Duodenal mucosa (tissue), 2 donors: ENCODE data around the gene YAE1.

ENCODE experiments used
- H3K27ac ChIP-seq: one replicate; pipeline ENCODE4 v1.7.0; 2013; ENCODE audit warnings: low read depth, low read length
- H3K27me3 ChIP-seq, 2 donors: one replicate each; pipeline ENCODE4 v1.7.0; 2013; ENCODE audit warnings: low read length in 2 of 2, control low read depth in 1 of 2; ENCODE audit not compliant: insufficient read depth in 2 of 2, control insufficient read depth in 1 of 2
- H3K36me3 ChIP-seq, 2 donors: one replicate each; pipeline ENCODE4 v1.7.0; 2013; ENCODE audit warnings: low read length in 2 of 2, control low read depth in 1 of 2; ENCODE audit not compliant: insufficient read depth in 2 of 2, control insufficient read depth in 1 of 2
- H3K4me1 ChIP-seq, 2 donors: one replicate each; pipeline ENCODE4 v1.7.0; 2013; ENCODE audit warnings: low read length in 2 of 2, control low read depth in 1 of 2; ENCODE audit not compliant: insufficient read depth in 2 of 2, control insufficient read depth in 1 of 2
- H3K4me3 ChIP-seq, 2 donors: one replicate each; pipeline ENCODE4 v1.7.0; 2013; ENCODE audit warnings: low read length in 2 of 2, low read depth in 1 of 2
- H3K9ac ChIP-seq, 2 donors: one replicate each; pipeline ENCODE4 v1.7.0; 2013; ENCODE audit warnings: low read length in 2 of 2, low read depth in 1 of 2
- H3K9me3 ChIP-seq, 2 donors: one replicate each; pipeline ENCODE4 v1.7.0; 2013; ENCODE audit warnings: low read length in 2 of 2, control low read depth in 1 of 2; ENCODE audit not compliant: control insufficient read depth in 1 of 2

Gene YAE1

DNA sequence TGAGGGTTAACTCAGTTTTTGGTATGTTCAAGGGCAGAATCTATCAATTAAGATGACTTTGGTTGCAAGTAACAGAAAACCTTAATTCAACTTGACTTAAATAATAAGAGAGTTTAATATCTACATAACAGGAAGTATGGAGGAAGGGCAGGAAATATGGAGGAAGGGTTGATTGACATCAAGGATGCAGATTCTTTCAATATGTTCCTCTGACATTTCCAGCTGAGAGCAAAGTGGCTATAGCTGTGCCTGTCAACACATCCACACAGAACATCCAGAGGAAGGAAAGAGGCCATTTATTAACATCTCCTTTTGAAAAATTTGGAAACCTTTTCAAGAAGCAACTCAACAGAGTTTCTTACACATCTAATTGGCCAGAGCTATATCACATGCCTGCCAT, 37.7 kb downstream of the YAE1 start:
- no peaks in the 10 kb centered on the region for H3K27me3 ChIP-seq
- no peak overlapping the region for H3K27ac ChIP-seq
- H3K4me1 ChIP-seq = peaks cover 3 to 17% of the 10 kb centered on the region in 2 donors
- H3K9ac ChIP-seq = no peak overlapping the region
- H3K4me3 ChIP-seq = no peak overlapping the region
- no peaks in the 10 kb centered on the region for H3K9me3 ChIP-seq
- H3K36me3 ChIP-seq = no peaks in the 10 kb centered on the region

DNA sequence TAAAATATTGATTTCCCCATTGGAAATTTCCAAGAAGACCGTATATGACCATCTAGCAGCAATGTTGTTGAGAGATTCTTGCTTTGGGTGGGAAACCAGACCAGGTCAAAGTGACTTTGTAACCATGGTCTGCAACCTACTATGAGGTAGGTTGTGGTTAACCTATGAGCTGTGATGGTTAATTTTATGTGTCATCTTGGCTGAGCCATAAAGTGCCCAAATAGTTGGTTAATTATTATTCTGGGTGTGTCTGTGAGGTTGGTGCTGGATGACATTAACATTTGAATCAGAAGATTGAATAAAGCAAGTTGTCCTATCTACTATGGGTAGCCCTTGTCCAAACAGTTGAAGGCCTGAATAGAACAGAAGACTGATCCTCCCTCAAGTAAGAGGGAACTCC, 38.9 kb downstream of the YAE1 start:
- no peaks in the 10 kb centered on the region for H3K27me3 ChIP-seq
- H3K9me3 ChIP-seq = no peaks in the 10 kb centered on the region
- H3K27ac ChIP-seq = no peak overlapping the region
- H3K36me3 ChIP-seq = no peaks in the 10 kb centered on the region
- peaks cover 11 to 20% of the 10 kb centered on the region in 2 donors for H3K4me1 ChIP-seq
- H3K4me3 ChIP-seq = no peak overlapping the region
- H3K9ac ChIP-seq = no peak overlapping the region

DNA sequence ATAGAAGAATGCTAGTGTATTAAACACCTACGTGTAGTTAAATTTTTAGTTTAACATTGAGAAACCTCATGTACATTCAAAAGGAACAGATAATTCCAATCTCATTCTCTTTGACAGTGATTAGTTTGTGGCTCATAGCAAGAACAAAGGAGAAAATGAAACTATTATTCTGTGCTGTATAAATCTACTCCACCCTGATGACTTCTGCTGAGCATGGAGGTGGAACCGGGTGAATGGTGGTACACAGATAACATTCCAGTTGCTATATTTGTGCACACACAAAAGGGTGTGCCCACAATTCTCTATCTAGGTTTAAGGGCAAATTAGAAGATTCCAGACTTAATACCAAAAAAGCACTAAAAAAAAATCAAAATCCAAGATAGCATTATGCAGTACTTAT, 40.1 kb downstream of the YAE1 start:
- peaks cover 11 to 20% of the 10 kb centered on the region in 2 donors for H3K4me1 ChIP-seq
- H3K36me3 ChIP-seq = no peaks in the 10 kb centered on the region
- H3K27ac ChIP-seq = no peak overlapping the region
- no peak overlapping the region for H3K9ac ChIP-seq
- H3K4me3 ChIP-seq = no peak overlapping the region
- no peaks in the 10 kb centered on the region for H3K9me3 ChIP-seq
- no peaks in the 10 kb centered on the region for H3K27me3 ChIP-seq

DNA sequence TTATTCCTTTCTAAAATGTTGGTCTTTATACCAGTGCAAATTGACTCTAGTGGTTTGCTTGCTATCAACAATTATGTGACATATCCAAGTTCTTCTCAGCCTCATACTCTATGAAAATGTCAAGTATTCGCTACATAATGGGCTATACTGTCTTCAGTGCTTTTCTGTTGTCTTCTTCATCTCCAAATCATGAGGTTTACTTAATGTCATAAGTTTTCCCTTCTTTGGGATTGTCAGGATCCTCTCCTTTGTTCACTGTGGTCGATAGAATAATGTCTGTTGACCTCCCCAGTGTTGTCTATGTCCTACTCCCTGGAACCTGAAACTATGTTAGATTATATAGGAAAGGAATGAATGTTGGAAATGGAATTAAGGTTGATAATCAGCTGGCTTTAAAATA, 40.7 kb downstream of the YAE1 start:
- Histone ChIP-seq H3K27ac (no peak overlapping the region), H3K27me3 (peaks cover 0 to under 1% of the 10 kb centered on the region in 2 donors)

DNA sequence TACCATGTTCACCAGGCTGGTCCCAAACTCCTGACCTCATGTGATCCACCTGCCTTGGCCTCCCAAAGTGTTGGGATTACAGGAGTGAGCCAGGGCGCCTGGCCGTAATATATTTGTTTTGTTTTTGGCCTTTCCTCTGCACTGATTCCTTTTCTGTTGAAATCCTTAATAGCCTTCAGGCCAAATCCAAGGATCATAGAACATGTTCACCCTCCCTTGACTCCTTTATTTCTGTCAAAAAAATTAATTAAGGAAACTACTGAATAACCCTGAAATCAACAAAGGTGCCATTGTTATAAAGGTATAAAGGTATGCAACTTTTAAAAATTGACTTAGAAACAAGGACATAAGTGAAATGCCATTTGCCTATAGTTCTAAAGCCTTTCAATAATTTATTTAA, 41.7 kb downstream of the YAE1 start:
- Histone ChIP-seq H3K4me3 (no peak overlapping the region), H3K27me3 (peaks cover 0 to 4% of the 10 kb centered on the region in 2 donors), H3K9me3 (no peaks in the 10 kb centered on the region), H3K36me3 (no peaks in the 10 kb centered on the region), H3K27ac (no peak overlapping the region), H3K4me1 (peaks cover 11 to 20% of the 10 kb centered on the region in 2 donors), H3K9ac (no peak overlapping the region)

More for the DNA sequence above, 40.7 kb downstream of the YAE1 start:
- no peak overlapping the region for H3K9ac ChIP-seq
- no peak overlapping the region for H3K4me3 ChIP-seq
- peaks cover 11 to 20% of the 10 kb centered on the region in 2 donors for H3K4me1 ChIP-seq
- H3K36me3 ChIP-seq = no peaks in the 10 kb centered on the region
- H3K9me3 ChIP-seq = no peaks in the 10 kb centered on the region

DNA sequence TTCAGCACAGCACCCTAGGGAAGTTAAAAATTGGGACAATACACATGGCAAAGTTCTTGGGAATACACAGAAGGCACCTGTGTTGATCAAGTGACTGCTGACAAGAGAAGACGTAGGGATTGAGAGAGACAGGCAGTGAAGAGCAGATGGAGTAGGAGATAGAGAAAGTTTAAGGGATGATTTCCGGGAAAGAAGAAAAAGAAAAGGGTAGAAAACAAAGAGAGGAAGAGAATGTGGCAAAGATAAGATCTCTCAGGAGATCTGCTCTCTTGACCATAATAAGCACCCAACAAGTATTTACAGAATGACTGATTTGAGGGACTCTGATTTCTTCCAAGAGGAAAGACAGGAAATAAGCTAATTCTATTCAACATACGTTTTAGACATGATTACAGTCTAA, 42.1 kb downstream of the YAE1 start:
- Histone ChIP-seq H3K36me3 (no peaks in the 10 kb centered on the region), H3K9me3 (no peaks in the 10 kb centered on the region), H3K9ac (no peak overlapping the region), H3K4me1 (peaks cover 11 to 20% of the 10 kb centered on the region in 2 donors), H3K27ac (no peak overlapping the region), H3K4me3 (no peak overlapping the region), H3K27me3 (peaks cover 0 to 4% of the 10 kb centered on the region in 2 donors)

DNA sequence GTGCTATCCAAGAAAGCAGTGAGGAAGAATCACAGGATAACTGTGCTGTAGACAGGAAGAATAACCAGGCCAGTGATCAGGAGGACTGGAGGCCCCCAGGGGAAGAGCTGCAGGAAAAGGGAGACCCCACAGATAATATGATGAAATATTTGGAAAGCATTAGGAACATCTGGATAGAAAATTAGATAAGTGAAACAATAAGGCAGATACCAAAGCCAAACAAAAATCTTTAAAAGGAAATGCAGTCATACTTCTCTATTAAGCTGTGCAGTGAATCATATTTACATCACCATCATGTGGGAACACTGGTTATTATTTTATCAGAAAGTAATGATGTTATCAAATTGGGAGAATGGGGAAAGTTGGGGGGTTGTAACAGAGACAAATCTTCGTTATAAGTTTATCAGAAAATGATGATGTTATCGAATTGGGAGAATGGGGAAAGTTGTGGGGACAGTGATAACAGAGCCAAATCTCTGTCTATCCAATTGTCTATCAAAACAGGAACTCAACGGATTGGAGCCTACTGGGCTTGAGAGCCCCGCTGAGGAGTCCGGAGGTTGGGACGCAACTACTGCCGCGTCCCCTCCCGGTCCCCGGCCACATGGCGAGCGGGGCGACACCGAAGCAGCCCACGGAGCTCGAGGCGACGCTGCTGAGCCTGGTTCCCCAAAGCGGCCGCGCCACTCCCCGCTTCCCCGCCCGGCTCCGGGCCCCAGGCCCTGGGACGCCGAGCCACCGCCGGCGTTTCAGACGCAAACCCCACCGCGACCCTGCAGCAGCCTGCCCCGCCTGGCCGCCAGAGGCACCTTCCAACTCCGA, 43.1 kb downstream of the YAE1 start:
- H3K27ac ChIP-seq = no peak overlapping the region
- H3K4me1 ChIP-seq = peaks cover 11 to 20% of the 10 kb centered on the region in 2 donors
- H3K9ac ChIP-seq = peak overlapping the region; percentile 9 to 15
- H3K9me3 ChIP-seq = no peaks in the 10 kb centered on the region
- H3K4me3 ChIP-seq = peak overlapping the region; percentile 44
- H3K27me3 ChIP-seq = peaks cover 0 to 4% of the 10 kb centered on the region in 2 donors
- H3K36me3 ChIP-seq = no peaks in the 10 kb centered on the region

DNA sequence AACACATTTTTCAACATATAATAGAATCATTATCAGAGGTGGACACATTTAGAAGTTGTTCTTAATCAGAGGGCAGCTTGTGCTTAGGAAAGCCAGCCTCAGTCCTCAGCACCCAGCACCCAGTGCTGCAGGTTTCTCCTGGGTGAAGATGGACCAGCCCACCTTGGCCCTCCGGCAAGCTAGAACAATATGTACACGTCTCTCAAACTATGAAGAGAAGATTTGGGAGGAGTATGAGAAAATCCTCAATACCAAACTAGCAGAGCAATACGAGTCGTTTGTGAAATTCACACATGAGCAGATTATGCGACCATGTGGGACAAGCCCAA, 43.7 kb downstream of the YAE1 start:
- Histone ChIP-seq H3K4me3 (peak overlapping the region; percentile 44), H3K36me3 (no peaks in the 10 kb centered on the region), H3K9me3 (no peaks in the 10 kb centered on the region), H3K4me1 (peaks cover 11 to 20% of the 10 kb centered on the region in 2 donors), H3K27me3 (peaks cover 0 to 4% of the 10 kb centered on the region in 2 donors), H3K27ac (no peak overlapping the region), H3K9ac (peak overlapping the region; percentile 9 to 15)

DNA sequence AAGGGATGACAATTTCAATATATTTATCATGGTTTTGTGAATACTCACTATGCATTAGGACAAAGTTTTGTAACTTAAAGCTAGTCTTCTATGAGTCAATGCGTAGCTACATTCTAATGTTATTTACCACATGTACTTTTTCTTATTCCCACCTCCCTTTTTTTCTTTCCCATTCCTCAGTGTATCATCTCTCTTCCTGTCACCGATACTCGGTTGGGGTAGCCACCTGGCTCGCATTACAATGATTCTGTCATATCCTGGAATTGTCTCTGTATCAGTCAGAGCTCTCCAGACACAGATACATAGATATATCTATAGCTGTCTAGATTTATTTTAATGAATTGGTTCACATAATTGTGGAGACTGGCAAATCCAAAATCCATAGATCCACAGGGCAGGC, 47.4 kb downstream of the YAE1 start:
- no peak overlapping the region for H3K4me3 ChIP-seq

DNA sequence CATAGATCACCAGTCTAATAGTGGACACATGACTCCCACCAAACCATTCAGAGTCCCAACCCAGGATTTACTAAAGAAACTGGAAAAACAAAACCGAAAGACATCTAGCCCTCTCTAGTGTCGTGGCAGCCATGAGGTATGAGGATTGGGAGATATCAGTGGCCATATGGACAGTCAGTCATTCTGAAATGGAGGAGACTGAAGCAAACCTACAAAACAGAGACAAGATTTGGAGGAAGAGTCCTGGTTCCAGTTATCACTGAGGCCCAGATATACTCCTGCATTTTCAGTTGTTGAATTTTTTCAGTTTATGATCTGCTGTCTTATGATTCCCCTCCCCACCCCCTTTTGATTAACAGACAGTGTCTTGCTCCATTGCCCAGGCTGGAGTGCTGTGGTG, 48.1 kb downstream of the YAE1 start:
- no peak overlapping the region for H3K27ac ChIP-seq
- no peaks in the 10 kb centered on the region for H3K9me3 ChIP-seq
- H3K4me1 ChIP-seq = peaks cover 7% of the 10 kb centered on the region in 2 donors
- H3K9ac ChIP-seq = no peak overlapping the region
- peaks cover 0 to 4% of the 10 kb centered on the region in 2 donors for H3K27me3 ChIP-seq
- H3K36me3 ChIP-seq = no peaks in the 10 kb centered on the region
- H3K4me3 ChIP-seq = no peak overlapping the region

More for the DNA sequence above, 47.4 kb downstream of the YAE1 start:
- Histone ChIP-seq H3K9me3 (no peaks in the 10 kb centered on the region), H3K27me3 (peaks cover 0 to 4% of the 10 kb centered on the region in 2 donors), H3K9ac (no peak overlapping the region), H3K4me1 (peaks cover 8 to 12% of the 10 kb centered on the region in 2 donors), H3K27ac (no peak overlapping the region), H3K36me3 (no peaks in the 10 kb centered on the region)
